HG02678 (cell line): ENCODE results near the gene POU6F1.

Experiments used
- ATAC-seq: cut with Tn5 transposase; IDR thresholded peaks from one replicate; pipeline ENCODE4 v1.9.1; 2021; ENCODE audit warnings: mild to moderate bottlenecking, moderate library complexity; ENCODE audit not compliant: unreplicated experiment

POU6F1 gene

DNA sequence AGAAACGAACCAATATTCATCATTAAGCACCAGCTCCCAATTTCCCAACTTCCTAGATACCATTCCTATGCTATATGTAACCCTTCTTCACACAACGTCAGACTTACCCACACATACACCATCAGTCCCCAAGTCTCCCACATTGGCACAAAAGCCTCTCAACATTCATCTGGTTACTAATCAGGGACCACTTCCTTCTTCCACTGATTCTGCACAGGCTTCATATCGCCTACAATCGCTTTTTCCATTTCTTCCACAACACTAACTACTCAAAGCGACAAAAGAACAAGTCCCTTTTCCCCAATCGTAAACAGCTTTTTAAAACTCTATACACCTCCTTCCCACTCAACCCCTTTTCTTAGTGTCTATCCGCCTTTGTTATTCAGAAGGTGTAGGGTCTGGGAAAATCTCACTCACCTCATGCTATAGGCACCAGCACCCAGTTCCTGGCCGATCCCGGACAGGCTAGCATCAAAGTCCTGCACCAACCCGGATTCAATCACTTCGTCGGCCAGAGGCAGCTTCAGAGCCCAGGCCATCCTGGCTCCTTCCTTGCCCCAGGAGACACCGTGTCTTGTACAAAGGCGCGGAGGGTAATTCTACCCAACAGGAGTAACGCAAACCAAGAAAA lies 45.9 kb downstream of the POU6F1 start:
- ATAC-seq, result peak; percentile 1

DNA sequence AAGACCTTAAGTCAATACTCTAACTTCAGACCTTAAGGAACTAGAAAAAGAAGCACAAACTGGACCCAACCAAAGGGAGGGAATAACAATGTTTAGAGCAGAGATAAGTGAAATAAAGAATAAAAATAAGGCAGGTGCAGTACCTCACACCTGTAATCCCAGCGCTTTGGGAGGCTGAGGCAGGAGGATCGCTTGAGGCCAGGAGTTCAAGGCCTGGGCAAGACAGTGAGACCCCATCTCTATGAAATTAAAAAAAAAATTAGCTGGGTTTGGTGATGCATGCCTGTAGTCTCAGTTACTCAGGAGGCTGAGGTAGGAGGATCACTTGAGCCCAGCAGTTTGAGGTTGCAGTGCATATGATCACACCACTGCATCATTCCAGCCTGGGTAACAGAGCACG lies 54.1 kb downstream of the POU6F1 start:
- ATAC-seq, result no peak

- no peak for ATAC-seq
These were observed 55.6 kb downstream of the POU6F1 start for GRCh38 chr12:51162217-51162616.

DNA sequence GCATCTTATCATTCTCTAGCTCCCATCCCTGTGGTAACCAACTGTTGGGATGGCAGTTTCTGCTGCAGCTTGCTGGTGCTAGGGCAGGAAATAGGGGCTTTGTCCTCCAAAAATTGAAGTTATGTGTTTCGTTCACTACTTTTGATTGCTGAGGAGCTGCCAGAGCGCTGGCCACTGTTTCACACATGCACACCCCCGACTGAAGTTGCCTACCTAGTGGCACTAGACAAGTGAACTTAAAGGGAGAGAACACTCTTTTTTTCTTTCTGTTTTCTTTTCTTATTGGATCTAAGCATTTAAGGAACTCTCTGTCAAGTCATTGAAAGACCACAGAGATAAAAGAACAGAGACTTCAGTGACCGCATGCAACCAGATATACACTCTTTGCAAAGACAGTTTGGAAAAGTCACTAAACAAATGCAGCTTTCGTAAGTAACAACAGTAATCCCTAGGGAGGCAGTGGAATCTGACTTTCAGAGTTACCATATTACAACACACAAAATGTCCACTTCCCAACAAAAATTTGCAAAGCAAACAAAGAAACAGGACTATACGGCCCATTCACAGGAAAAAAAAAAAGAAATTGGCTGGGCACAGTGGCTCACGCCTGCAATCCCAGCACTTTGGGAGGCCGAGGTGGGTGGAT lies 56.9 kb downstream of the POU6F1 start:
- no peak for ATAC-seq

DNA sequence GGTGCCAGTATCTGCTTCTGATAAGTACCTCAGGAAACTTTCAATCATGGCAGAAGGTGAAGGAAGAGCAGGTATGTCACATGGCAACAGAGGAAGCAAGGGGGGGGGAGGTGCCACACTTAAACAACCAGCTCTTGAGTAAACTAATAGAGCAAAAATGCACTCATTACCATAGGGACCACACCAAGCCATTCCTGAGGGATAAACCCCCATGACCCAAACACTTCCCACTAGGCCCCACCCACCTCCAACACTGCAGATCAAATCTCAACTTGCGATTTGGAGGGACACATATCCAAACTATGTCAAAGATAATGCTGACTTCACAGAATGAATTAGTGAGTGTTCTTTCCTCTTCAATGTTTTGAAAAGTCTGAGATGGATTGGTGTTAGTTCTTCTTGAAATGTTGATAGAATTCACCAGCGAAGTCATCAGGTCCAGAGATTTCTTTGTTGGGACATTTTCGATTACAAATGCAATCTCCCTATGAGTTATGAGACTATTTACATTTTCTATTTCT lies 61.6 kb downstream of the POU6F1 start:
- ATAC-seq, result no peak

- ATAC-seq, result no peak
These were observed 64.9 kb downstream of the POU6F1 start for GRCh38 chr12:51152953-51153352.

GRCh38 chr12:51150777-51151176 lies 67.1 kb downstream of the POU6F1 start:
- no peak for ATAC-seq

- ATAC-seq, result no peak
These were observed 70.6 kb downstream of the POU6F1 start for GRCh38 chr12:51147309-51147708.

DNA sequence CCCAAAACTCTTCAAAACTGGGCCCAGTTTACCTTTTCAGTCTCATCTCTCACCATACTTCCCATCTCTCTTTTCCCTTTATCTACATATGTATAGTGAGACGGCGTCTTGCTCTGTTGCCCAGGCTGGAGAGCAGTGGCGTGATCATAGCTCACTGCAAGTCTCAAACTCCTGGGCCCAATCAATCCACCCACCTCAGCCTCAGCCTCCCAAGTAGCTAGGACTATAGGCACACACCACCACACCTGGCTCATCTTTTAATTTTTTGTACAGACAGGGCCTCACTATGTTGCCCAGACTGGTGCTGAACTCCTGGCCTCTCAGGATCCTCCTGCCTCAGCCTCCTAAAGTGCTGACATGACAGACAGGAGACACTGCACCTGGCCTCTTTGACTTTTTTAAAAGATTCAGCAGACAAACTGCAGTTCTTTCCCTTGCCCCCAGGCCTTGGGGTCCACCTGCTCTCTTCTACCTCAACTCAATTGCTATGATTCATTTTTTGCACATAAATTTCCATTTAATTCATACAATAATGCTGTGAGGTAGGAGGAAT lies 78.5 kb downstream of the POU6F1 start:
- ATAC-seq, result no peak
